ENCODE results near the gene FMN1.

GRCh38 chr15:33113666-33114373 is 80.7 kb downstream of the FMN1 start:
- no peak for TF ChIP-seq GATA2 (IDR thresholded peaks at IDR 0.05; ENCODE audit: low read depth, low read length)
- TF ChIP-seq GATA3 (IDR thresholded peaks at IDR 0.05; ENCODE audit: low read depth, low read length) = no peak

All from SH-SY5Y (cell line).